ENCODE results near the gene RBL1. TPM values are rescaled to one million over a fixed set of nuclear protein-coding genes. Genes with fewer than 3 reads are reported as not detected.
"Not testable (repeated sequence)": the region's sequence is repeated elsewhere in the genome, so short reads cannot be mapped to it uniquely, and the experiment has no call there.

Gene RBL1
- total and polyA plus RNA-seq, 2 of the 4 experiments (the other 2 are of a cell fraction) = 3.3 to 7.5 TPM

GRCh38 chr20:37005062-37005942, 90.5 kb downstream of the RBL1 start:
- H3K4me3 ChIP-seq (ENCODE audit: insufficient read depth, low read depth, low read length); H4K20me1 ChIP-seq (ENCODE audit: insufficient read depth, low read length); H3K27me3 ChIP-seq (ENCODE audit: control insufficient read depth, insufficient read depth, low read length); CTCF ChIA-PET; H2BK5ac ChIP-seq (ENCODE audit: low read depth, low read length, poor library complexity, severe bottlenecking); H2BK120ac ChIP-seq (ENCODE audit: low read depth, low read length); H3K4me1 ChIP-seq (ENCODE audit: control insufficient read depth, insufficient read depth, low read length); H4K91ac ChIP-seq (ENCODE audit: insufficient read depth, low read depth, low read length); H3K9me3 ChIP-seq (ENCODE audit: control insufficient read depth, insufficient read depth, low read length); in situ Hi-C loops (cut with MboI; ENCODE audit: low sequenced_read_pairs); H4K5ac ChIP-seq (ENCODE audit: low read depth, low read length); dilution Hi-C loops (cut with HindIII; ENCODE audit: low sequenced_read_pairs, unreplicated experiment); H3K9me1 ChIP-seq (ENCODE audit: insufficient read depth, low read length); DNase-seq; H4K8ac ChIP-seq (ENCODE audit: low read depth in 2 of 2, low read length in 2 of 2); BruUV-seq (replicated peaks); H2AK9ac ChIP-seq (replicated peaks; ENCODE audit: low read depth, low read length, poor library complexity); H2AFZ ChIP-seq (replicated peaks; ENCODE audit: low read length, poor library complexity); H3K27ac ChIP-seq (ENCODE audit: insufficient read depth, low read length); H3K4ac ChIP-seq (ENCODE audit: low read depth, low read length); H3K18ac ChIP-seq (ENCODE audit: low read depth, low read length); H2BK15ac ChIP-seq (ENCODE audit: low read depth, low read length); H2AK5ac ChIP-seq (ENCODE audit: low read depth, low read length); H3K14ac ChIP-seq (replicated peaks; ENCODE audit: low read depth, low read length); H3K4me2 ChIP-seq (ENCODE audit: low read depth, low read length); H3K56ac ChIP-seq (ENCODE audit: extremely low read depth, insufficient read depth, low read length); ATAC-seq (ENCODE audit: low read depth); H3K9ac ChIP-seq (ENCODE audit: low read depth, low read length); H2BK20ac ChIP-seq (ENCODE audit: low read depth, low read length); H3K79me1 ChIP-seq (ENCODE audit: low read depth in 1 of 2, low read length in 2 of 2); H3K36me3 ChIP-seq (ENCODE audit: control insufficient read depth, insufficient read depth, low read length); H3K23ac ChIP-seq (ENCODE audit: low read depth, low read length): not testable (repeated sequence)
- POLR2A ChIA-PET (ENCODE audit: unreplicated experiment) = interaction anchor here (0.6 kb wide), 1 partner anchor 193 kb away, joined by 3 read pairs; no protein-coding TSS in a partner anchor
- intact Hi-C loops (cut with micrococcal nuclease) = loop anchor here (5.0 kb wide), 2 partner anchors 172 to 192 kb away; partner anchors contain the start of genes MROH8 and RPN2
- 96% methylated on average over 5 of the region's 11 CpGs; no CpG with 5 or more reads in 1 of the 2 experiments for WGBS, 2 experiments (ENCODE audit: extremely low coverage in 2 of 2, insufficient read length in 1 of 2)

- H2AFZ ChIP-seq (replicated peaks; ENCODE audit: low read length, poor library complexity); H4K8ac ChIP-seq (ENCODE audit: low read depth in 2 of 2, low read length in 2 of 2); H3K27ac ChIP-seq (ENCODE audit: insufficient read depth, low read length); H2BK15ac ChIP-seq (ENCODE audit: low read depth, low read length); H3K79me1 ChIP-seq (ENCODE audit: low read depth in 1 of 2, low read length in 2 of 2); H2AK5ac ChIP-seq (ENCODE audit: low read depth, low read length); intact Hi-C loops (cut with micrococcal nuclease); ATAC-seq (ENCODE audit: low read depth); BruUV-seq (replicated peaks); H3K9ac ChIP-seq (ENCODE audit: low read depth, low read length); H3K4me3 ChIP-seq (ENCODE audit: insufficient read depth, low read depth, low read length); H4K20me1 ChIP-seq (ENCODE audit: insufficient read depth, low read length); H4K5ac ChIP-seq (ENCODE audit: low read depth, low read length); H2BK120ac ChIP-seq (ENCODE audit: low read depth, low read length); H3K9me3 ChIP-seq (ENCODE audit: control insufficient read depth, insufficient read depth, low read length); H3K9me1 ChIP-seq (ENCODE audit: insufficient read depth, low read length); H3K4me1 ChIP-seq (ENCODE audit: control insufficient read depth, insufficient read depth, low read length); H3K27me3 ChIP-seq (ENCODE audit: control insufficient read depth, insufficient read depth, low read length); POLR2A ChIA-PET (ENCODE audit: unreplicated experiment); CTCF ChIA-PET; DNase-seq; H3K23ac ChIP-seq (ENCODE audit: low read depth, low read length); H2AK9ac ChIP-seq (replicated peaks; ENCODE audit: low read depth, low read length, poor library complexity); H3K36me3 ChIP-seq (ENCODE audit: control insufficient read depth, insufficient read depth, low read length); H2BK5ac ChIP-seq (ENCODE audit: low read depth, low read length, poor library complexity, severe bottlenecking); H2BK20ac ChIP-seq (ENCODE audit: low read depth, low read length); H3K18ac ChIP-seq (ENCODE audit: low read depth, low read length); in situ Hi-C loops (cut with MboI; ENCODE audit: low sequenced_read_pairs); dilution Hi-C loops (cut with HindIII; ENCODE audit: low sequenced_read_pairs, unreplicated experiment); H3K4me2 ChIP-seq (ENCODE audit: low read depth, low read length); H3K14ac ChIP-seq (replicated peaks; ENCODE audit: low read depth, low read length); H4K91ac ChIP-seq (ENCODE audit: insufficient read depth, low read depth, low read length); H3K4ac ChIP-seq (ENCODE audit: low read depth, low read length); H3K56ac ChIP-seq (ENCODE audit: extremely low read depth, insufficient read depth, low read length): not testable (repeated sequence)
- WGBS, 2 experiments (ENCODE audit: extremely low coverage in 2 of 2, insufficient read length in 1 of 2) = 88% methylated on average over 1 of the region's 2 CpGs; no CpG with 5 or more reads in 1 of the 2 experiments
Observed at GRCh38 chr20:37001634-37002033, 94.2 kb downstream of the RBL1 start.

Data from IMR-90 (cell line).